HUES64 (cell line): ENCODE data around the gene ACIN1.

Experiments
- H3K27ac ChIP-seq: 2 replicates; pipeline ENCODE4 v1.7.0; 2013; ENCODE audit warnings: low read depth, low read length, inconsistent platforms
- H3K27me3 ChIP-seq: 2 replicates; pipeline ENCODE4 v1.6.1; 2013; ENCODE audit warnings: mild to moderate bottlenecking, low read length; ENCODE audit not compliant: insufficient read depth
- H3K36me3 ChIP-seq: 2 replicates; pipeline ENCODE4 v1.6.1; 2013; ENCODE audit warnings: mild to moderate bottlenecking, low read length; ENCODE audit not compliant: insufficient read depth
- H3K4me1 ChIP-seq: 2 replicates; pipeline ENCODE4 v1.6.1; 2013; ENCODE audit warnings: mild to moderate bottlenecking, low read length, moderate library complexity; ENCODE audit not compliant: insufficient read depth
- H3K4me3 ChIP-seq: 2 replicates; pipeline ENCODE4 v1.5.1; 2013; ENCODE audit warnings: mild to moderate bottlenecking, low read length, moderate library complexity
- H3K9ac ChIP-seq: 2 replicates; pipeline ENCODE4 v1.6.1; 2013; ENCODE audit warnings: mild to moderate bottlenecking, low read depth, low read length
- H3K9me3 ChIP-seq: 2 replicates; pipeline ENCODE4 v1.6.1; 2013; ENCODE audit warnings: low read depth, low read length; ENCODE audit not compliant: insufficient read depth
- WGBS: fragments of 150-250, 120-280 bp; methylation state at CpG from one replicate; pipeline ENCODE4 v1.1.7; 2013; ENCODE audit warnings: missing lambda C conversion rate; 5-methylcytosine and 5-hydroxymethylcytosine counted together

The ACIN1 gene

DNA sequence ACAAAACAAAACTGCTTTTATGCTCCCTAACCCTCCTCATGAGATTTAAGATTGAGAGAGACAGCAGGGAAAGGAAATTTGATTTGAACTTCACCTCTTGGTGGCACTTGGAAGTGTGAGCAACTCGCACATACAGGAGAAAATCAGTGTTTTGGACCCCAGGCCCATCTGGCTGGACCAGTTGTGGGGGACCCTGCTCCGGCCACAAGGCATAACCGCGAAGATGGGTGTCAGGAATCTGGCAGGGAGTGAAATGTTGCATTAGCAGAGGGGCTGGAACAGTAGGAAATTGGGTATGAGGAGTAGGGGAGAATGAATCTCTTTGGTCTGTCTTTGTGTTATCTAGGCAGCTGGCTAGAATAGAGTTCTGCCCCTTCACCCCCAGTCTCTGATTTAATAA lies 8.6 kb upstream of the ACIN1 start:
- no peak overlapping the region for H3K4me3 ChIP-seq
- H3K27me3 ChIP-seq: no peaks in the 10 kb centered on the region
- no peak overlapping the region for H3K9ac ChIP-seq
- peaks cover 19% of the 10 kb centered on the region for H3K4me1 ChIP-seq
- 0 out of 2 replicates have a peak, but pooled peaks cover under 1% of the 10 kb centered on the region for H3K9me3 ChIP-seq
- 93% methylated on average over 4 of the region's 4 CpGs for WGBS
- peaks cover 8% of the 10 kb centered on the region for H3K36me3 ChIP-seq
- no peak overlapping the region for H3K27ac ChIP-seq

DNA sequence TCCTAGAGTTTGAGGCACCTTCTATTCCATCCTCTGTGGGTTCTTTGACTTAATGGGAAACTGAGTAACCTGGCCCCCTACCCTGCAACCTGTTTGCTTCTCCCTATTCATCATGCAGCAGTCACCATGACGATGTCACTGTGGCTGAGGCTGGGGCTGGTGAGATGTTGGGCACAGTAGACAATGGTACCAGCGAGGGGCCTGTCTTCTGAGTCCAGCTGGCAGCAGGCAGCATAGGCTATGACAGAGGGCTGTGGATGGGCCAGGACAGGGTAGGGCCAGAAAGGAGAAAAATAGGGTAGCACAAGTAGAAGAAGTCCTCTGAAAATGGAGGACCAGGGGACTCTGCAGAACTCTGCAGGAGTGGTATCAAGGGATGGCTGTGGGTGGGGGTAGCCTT lies 7.9 kb upstream of the ACIN1 start:
- Histone ChIP-seq H3K27me3 (no peaks in the 10 kb centered on the region), H3K36me3 (peaks cover 16% of the 10 kb centered on the region), H3K4me3 (no peak overlapping the region), H3K4me1 (peaks cover 19% of the 10 kb centered on the region), H3K9me3 (no peaks in the 10 kb centered on the region), H3K9ac (no peak overlapping the region), H3K27ac (no peak overlapping the region)
- 93% methylated on average over 2 of the region's 2 CpGs for WGBS

DNA sequence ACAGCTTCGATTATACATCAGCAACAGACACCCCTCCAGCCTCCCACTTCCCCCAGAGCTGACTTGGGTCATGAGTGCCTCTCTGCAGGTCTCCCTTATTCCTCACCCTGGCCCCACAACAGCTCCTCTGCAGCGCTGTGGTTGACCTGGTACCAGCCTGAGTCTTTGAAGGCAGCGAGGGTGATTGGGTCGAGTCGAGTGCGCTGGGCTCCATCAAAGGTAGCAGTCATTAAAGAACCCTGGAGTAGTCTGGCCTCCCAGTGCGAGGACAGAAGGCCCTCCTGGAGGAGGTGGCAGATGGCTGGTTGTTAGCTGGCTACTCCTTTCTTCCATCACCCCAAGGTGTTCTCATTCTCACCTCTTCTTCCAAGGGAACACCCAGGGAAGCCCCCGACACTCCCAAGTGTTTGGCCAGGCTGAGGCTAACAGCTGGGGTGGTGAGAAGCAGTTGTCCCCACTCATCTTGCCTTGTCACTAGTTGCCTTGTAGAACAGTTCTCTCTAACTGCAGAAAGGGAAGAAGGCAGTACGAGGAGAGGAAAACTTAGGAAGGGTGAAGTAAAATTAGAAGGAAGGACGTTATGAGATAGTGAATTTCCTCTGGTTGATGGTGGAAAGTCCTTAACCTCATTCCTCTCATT lies 7.2 kb upstream of the ACIN1 start:
- WGBS: 89% methylated on average over 10 of the region's 10 CpGs
- H3K27me3 ChIP-seq: no peaks in the 10 kb centered on the region
- no peaks in the 10 kb centered on the region for H3K9me3 ChIP-seq
- peaks cover 19% of the 10 kb centered on the region for H3K4me1 ChIP-seq
- no peak overlapping the region for H3K4me3 ChIP-seq
- H3K9ac ChIP-seq: no peak overlapping the region
- no peak overlapping the region for H3K27ac ChIP-seq
- peaks cover 23% of the 10 kb centered on the region for H3K36me3 ChIP-seq

DNA sequence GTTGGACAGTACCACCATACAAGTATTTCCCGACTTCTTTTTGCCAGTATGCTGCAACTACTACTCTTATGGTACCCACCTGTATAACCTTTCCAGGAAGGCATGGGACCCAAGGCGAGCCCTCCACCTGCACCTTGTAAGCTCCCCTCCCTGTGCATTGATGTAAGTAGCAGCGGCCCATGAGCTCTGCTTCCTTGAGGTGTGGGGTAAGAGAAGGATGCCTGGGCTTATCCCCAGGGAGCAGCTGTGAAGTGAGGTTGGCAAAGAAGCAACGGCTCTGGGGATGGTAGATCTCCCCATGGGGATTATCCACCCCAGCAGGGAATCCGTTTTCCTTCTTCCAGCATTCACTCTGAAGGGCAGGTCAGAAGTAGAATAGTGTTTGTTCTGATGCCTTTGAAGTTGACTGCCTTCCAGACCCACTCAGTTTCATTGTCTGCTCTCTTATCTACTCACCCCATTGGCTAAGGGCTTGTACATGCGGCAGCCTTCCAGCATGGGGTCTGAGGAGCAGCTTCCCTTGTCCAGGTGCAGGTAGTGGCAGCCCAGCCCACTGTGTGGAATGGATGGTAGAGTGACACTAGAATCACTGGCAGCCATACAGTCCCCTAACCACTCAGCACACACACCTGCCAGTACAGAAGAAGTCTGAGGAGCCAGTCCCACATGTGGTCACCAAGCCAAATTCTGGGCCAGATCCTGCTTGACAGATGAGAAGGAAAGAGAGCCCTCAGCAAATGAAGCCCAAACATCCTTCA lies 6.5 kb upstream of the ACIN1 start:
- H3K9me3 ChIP-seq: no peaks in the 10 kb centered on the region
- H3K27me3 ChIP-seq: no peaks in the 10 kb centered on the region
- no peak overlapping the region for H3K4me3 ChIP-seq
- peaks cover 21% of the 10 kb centered on the region for H3K4me1 ChIP-seq
- peaks cover 27% of the 10 kb centered on the region for H3K36me3 ChIP-seq
- H3K27ac ChIP-seq: no peak overlapping the region
- WGBS: 78% methylated on average over 6 of the region's 6 CpGs
- no peak overlapping the region for H3K9ac ChIP-seq

DNA sequence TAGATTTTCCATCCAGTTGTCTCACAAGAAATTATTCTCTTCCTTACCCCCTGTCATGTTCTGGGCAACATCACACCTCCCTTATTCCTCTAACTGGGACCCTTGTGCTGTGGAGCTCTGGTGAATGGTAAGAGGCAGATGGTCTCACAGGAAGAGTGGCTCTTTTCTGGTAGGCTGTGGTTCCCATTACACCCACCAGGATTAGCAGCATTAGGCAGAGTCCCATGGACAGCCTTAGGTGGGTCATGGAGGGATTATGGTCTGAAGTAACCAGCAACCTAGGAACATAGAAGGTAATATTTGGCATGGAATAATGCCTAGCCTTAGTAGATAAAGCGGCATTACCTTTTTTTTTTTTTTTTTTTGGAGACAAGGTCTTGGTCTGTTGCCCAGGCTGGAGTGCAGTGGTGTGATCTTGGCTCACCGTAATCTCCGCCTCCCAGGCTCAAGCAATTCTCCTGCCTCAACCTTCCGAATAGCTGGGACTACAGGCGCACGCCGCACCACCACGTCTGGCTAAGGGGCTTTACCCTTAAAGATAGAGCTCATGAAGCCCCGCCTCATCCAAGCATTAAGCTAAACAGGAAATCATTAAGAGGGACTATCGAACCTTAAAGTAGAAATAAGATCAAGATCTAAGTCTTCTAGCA lies 4.4 kb upstream of the ACIN1 start:
- H3K9me3 ChIP-seq: no peaks in the 10 kb centered on the region
- no peak overlapping the region for H3K4me3 ChIP-seq
- H3K27ac ChIP-seq: no peak overlapping the region
- no peaks in the 10 kb centered on the region for H3K27me3 ChIP-seq
- H3K9ac ChIP-seq: no peak overlapping the region
- peaks cover 27% of the 10 kb centered on the region for H3K36me3 ChIP-seq
- peaks cover 7% of the 10 kb centered on the region; the same call in 1 of the 2 replicates for H3K4me1 ChIP-seq
- 95% methylated on average over 10 of the region's 10 CpGs for WGBS

DNA sequence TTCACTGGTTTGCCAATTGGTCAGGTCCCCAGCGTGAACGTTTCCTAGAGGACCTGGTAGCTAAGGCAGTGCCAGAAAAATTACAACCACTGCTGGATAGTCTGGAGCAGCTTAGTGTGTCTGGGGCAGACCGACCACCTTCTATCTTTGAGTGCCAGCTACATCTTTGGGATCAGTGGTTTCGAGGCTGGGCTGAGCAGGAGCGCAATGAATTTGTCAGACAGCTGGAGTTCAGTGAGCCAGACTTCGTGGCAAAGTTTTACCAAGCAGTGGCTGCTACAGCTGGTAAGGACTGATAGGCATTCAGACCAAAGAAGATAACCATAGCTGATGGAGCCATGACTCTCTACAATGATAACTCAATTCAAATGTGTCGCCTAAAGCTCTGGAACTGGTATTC lies 2.9 kb upstream of the ACIN1 start:
- H3K27me3 ChIP-seq: no peaks in the 10 kb centered on the region
- H3K9ac ChIP-seq: no peak overlapping the region
- no peak overlapping the region for H3K4me3 ChIP-seq
- 97% methylated on average over 7 of the region's 7 CpGs for WGBS
- no peaks in the 10 kb centered on the region for H3K9me3 ChIP-seq
- H3K4me1 ChIP-seq: peaks cover 6% of the 10 kb centered on the region; the same call in 1 of the 2 replicates
- H3K36me3 ChIP-seq: peaks cover 34% of the 10 kb centered on the region
- H3K27ac ChIP-seq: no peak overlapping the region

DNA sequence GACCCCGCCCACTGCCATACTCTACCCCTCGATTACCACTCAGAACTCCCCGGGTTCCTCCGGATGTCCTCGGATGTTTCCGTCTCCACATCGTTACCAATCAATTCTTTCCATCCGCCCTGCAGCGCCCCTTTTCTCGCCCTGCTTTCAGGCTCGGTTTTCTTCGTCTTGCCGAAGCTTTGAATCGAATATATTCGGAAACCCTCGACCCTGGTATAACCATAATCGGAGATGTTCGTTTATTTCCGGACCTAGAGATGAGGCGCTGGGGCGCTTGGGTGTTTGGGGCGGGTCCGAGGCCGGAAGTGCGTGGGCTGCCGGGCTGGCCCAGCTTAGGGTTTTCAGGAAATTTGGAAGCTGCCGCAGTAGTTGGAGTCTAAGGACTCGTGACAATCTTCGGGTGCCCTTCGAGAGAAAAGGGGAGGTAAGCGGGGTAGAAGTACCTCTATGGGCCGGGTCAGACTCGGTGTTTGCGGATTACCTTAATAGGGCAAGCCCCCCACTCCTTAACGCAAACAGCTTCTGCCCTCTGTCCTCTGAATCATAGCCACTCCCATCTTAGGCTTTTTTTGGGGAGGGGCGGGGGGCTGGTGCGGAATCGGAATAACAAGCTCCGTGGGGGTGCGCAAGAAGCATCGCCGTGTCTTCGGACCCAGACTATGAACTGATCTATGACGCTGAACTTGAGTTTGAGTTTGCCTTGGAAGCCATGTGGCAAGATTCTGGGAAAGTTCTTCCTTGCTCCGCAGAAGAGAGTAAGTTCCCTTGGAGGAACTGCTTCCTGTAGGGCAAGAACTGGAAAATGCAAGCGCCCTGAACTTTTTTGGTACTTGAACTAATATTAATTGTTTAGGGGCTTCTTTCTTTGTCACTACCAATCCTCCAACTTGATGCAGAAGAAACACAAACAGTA lies 516 bp upstream of the ACIN1 start, which contains the start of gene C14orf119:
Gene C14orf119 (plus strand): TSS at position 310 of the 913 bp plus-strand sequence. CDS start 2,154 bp downstream, outside the sequence.
- Histone ChIP-seq H3K4me3 (peak within 1 kb of the TSS; percentile 81), H3K9ac (peak within 1 kb of the TSS; percentile 96), H3K4me1 (peaks cover 6% of the 10 kb centered on the region; the same call in 1 of the 2 replicates), H3K27ac (peak within 1 kb of the TSS; percentile 98), H3K27me3 (no peaks in the 10 kb centered on the region), H3K9me3 (no peaks in the 10 kb centered on the region), H3K36me3 (peaks cover 57% of the 10 kb centered on the region)
- under 1% methylated on average over 43 of the region's 46 CpGs for WGBS

DNA sequence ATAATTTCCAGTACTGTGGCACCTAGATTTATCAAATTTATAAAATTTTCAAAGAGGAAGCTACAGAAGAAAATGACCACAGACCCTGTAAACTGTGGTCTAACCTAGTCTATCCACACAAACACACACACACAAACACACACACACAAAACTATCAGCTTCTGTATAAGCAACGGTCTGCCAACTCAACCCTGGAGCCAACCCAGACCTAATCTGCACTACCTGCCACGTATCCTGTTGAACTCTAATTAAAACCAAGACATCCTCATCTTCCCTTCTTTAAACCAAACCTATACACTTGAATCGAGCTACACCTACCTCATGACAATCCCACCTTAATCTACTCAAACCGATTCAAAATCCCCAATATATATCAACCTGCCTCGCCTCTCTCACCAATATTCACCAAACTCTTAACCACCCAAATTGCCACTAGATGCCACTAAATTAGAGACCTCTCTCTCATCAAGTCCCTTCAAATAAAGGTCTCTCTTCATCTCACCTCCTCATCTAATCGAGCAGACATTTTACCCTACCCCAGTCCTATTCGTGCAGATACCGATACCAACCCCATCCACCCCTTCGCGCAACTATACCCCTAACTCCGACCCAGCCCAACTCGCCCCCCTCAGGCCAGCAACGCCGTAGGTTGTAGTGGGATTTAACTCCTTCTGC lies 808 bp downstream of the ACIN1 start:
- Histone ChIP-seq H3K4me3 (peak overlapping the region; percentile 81), H3K9me3 (no peaks in the 10 kb centered on the region), H3K9ac (peak overlapping the region; percentile 96), H3K4me1 (0 out of 2 replicates have a peak, but pooled peaks cover 6% of the 10 kb centered on the region), H3K36me3 (peaks cover 68% of the 10 kb centered on the region), H3K27ac (peak overlapping the region; percentile 98), H3K27me3 (no peaks in the 10 kb centered on the region)
- 3% methylated on average over 13 of the region's 14 CpGs for WGBS

DNA sequence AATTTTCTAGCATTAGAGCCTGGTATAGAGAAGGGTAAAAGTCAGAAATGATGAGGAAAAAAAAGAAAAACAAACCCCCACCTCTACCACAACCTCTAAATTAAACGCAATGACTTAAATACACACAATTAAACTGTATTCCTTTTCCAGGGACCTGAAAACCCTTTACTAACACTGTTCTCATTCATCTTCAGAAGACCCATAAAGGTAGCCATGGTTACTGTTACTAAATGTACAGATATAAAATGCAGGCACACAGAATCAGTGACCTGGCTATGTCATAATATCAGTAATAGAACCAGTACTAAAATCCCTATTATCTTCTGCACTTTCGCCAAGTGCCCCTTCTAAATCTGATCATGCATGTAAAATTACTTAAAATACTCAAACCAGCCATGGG lies 1.4 kb downstream of the ACIN1 start:
- no peaks in the 10 kb centered on the region for H3K9me3 ChIP-seq
- no peak overlapping the region for H3K9ac ChIP-seq
- WGBS: 97% methylated on average over 2 of the region's 2 CpGs
- H3K4me3 ChIP-seq: peak overlapping the region; percentile 81
- H3K27me3 ChIP-seq: no peaks in the 10 kb centered on the region
- no peak overlapping the region for H3K27ac ChIP-seq
- 0 out of 2 replicates have a peak, but pooled peaks cover 6% of the 10 kb centered on the region for H3K4me1 ChIP-seq
- H3K36me3 ChIP-seq: peaks cover 68% of the 10 kb centered on the region

DNA sequence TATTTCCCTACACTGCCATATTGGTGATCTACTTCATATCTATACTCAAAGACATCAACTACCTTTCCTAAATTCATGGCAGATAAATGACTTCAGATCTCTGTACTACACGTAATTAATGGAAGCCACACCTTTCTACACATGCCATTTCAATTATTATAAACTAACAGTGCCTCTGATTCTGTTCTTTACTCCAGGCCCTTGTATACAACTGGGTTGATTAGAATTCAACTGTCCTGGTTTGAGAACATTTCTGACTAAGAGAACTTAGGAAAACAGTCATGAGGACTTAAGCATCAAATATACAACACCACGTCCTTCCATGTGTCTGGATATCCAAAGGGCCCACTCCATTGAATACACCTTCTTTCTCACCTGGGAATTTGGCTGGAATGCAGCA lies 1.8 kb downstream of the ACIN1 start:
- WGBS: 95% methylated on average over 2 of the region's 2 CpGs
- peaks cover 68% of the 10 kb centered on the region for H3K36me3 ChIP-seq
- H3K27ac ChIP-seq: no peak overlapping the region; the same call in 1 of the 2 replicates
- peak overlapping the region; percentile 81 for H3K4me3 ChIP-seq
- 0 out of 2 replicates have a peak, but pooled peaks cover 6% of the 10 kb centered on the region for H3K4me1 ChIP-seq
- H3K27me3 ChIP-seq: no peaks in the 10 kb centered on the region
- no peak overlapping the region for H3K9ac ChIP-seq
- no peaks in the 10 kb centered on the region for H3K9me3 ChIP-seq
